Colonic mucosa (tissue), 4 donors: ENCODE data around the gene FUT8. TPM values are rescaled to one million over a fixed set of nuclear protein-coding genes. Genes with fewer than 3 reads are reported as not detected.
"Not testable (repeated sequence)": the region's sequence is repeated elsewhere in the genome, so short reads cannot be mapped to it uniquely, and the experiment has no call there.

ENCODE experiments used
- DNase-seq: peaks from one replicate; pipeline ENCODE4 v3.0.0-alpha.2; 2020
- H3K27ac ChIP-seq: fragments of 200-600 bp; one replicate; pipeline ENCODE4 v1.8.0; 2021
- H3K27me3 ChIP-seq: fragments of 200-600 bp; one replicate; pipeline ENCODE4 v1.8.0; 2021
- H3K36me3 ChIP-seq: fragments of 200-600 bp; one replicate; pipeline ENCODE4 v1.8.0; 2021
- H3K4me1 ChIP-seq: fragments of 200-600 bp; one replicate; pipeline ENCODE4 v1.8.0; 2021; ENCODE audit warnings: mild to moderate bottlenecking
- H3K4me3 ChIP-seq: fragments of 200-600 bp; one replicate; pipeline ENCODE4 v1.8.0; 2021
- H3K9ac ChIP-seq, 2 donors: one replicate each; pipeline ENCODE4 v1.7.0; 2013; ENCODE audit warnings: control low read depth in 2 of 2, low read depth in 2 of 2, low read length in 2 of 2
- H3K9me3 ChIP-seq: fragments of 200-600 bp; one replicate; pipeline ENCODE4 v1.8.0; 2021
- intact Hi-C: fragments of 100-400 bp; cut with DNase I; formaldehyde crosslinking; loops from one replicate; pipeline ENCODE4 v1.14.1; 2022
- total RNA-seq, 2 donors: library from RNA; stranded (reverse); fragmentation: NEBNext Ultra II Directional in 1 of 2; extraction: Animal tissue kit (Norgen Biotek cat#: 25700) in 1 of 2; gene quantifications; one replicate each; pipeline ENCODE4 v1.2.1, GENCODE V29; 2021
- TF ChIP-seq, protein P1 (sequence below): fragments of 200-600 bp; IDR thresholded peaks from one replicate; pipeline ENCODE4 v1.8.0; 2022; ENCODE audit warnings: antibody characterized with exemption, mild to moderate bottlenecking
- donor health status: healthy.
- donor health status: DM: no; HTN: no; CAD: no.
- donor health status: DM: no; HTN: no; CAD: no.

Gene FUT8
- total RNA-seq, 2 donors from 2014 or later: 28.8 to 37.2 TPM

DNA sequence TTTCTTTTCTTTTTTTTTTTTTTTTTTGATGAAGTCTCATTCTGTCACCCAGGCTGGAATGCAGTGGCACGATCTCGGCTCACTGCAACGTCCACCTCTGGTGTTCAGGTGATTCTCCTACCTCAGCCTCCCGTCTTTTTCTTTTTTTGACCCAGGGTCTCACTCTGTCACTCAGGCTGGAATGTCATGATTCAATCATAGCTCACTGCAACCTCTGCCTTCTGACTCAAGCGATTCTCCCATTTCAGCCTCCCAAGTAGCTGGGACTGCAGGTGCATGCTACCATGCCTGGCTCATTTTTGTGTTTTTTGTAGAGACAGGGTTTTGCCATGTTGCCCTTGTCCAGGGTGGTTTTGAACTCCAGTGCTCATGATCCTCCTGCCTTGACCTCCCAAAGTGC is 12.0 kb downstream of the FUT8 start:
- Histone ChIP-seq H3K9me3 (no peaks in the 10 kb centered on the region), H3K4me1 (no peaks in the 10 kb centered on the region), H3K27ac (no peak overlapping the region), H3K36me3 (no peaks in the 10 kb centered on the region), H3K9ac (no peak overlapping the region), H3K27me3 (no peaks in the 10 kb centered on the region), H3K4me3 (no peak overlapping the region)
- intact Hi-C loops: loop anchor here (5.0 kb wide), 1 partner anchor 403 kb away; no protein-coding TSS in a partner anchor
- DNase-seq: no peak
- TF ChIP-seq, protein P1, sequence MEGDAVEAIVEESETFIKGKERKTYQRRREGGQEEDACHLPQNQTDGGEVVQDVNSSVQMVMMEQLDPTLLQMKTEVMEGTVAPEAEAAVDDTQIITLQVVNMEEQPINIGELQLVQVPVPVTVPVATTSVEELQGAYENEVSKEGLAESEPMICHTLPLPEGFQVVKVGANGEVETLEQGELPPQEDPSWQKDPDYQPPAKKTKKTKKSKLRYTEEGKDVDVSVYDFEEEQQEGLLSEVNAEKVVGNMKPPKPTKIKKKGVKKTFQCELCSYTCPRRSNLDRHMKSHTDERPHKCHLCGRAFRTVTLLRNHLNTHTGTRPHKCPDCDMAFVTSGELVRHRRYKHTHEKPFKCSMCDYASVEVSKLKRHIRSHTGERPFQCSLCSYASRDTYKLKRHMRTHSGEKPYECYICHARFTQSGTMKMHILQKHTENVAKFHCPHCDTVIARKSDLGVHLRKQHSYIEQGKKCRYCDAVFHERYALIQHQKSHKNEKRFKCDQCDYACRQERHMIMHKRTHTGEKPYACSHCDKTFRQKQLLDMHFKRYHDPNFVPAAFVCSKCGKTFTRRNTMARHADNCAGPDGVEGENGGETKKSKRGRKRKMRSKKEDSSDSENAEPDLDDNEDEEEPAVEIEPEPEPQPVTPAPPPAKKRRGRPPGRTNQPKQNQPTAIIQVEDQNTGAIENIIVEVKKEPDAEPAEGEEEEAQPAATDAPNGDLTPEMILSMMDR: no peak

DNA sequence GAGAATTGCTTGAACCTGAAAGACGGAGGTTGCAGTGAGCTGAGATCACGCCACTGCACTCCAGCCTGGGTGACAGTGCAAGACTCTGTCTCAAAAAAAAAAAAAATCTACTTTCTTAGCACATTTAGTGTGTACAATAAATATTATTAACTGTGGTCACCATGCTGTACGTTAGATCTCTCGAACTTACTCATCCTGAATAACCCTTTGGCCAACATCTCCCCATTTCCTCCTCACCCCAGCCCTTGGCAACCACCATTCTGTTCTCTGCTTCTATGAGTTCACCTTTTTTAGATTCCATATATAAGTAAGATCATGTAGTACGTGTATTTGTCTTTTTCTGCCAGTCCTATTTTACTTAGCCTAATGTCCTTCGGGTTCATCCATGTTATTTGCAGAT is 13.4 kb downstream of the FUT8 start:
- Histone ChIP-seq H3K4me3 (no peak overlapping the region), H3K27ac (no peak overlapping the region), H3K9me3 (no peaks in the 10 kb centered on the region), H3K36me3 (no peaks in the 10 kb centered on the region), H3K9ac (no peak overlapping the region), H3K27me3 (no peaks in the 10 kb centered on the region), H3K4me1 (no peaks in the 10 kb centered on the region)
- TF ChIP-seq, protein P1: no peak
- intact Hi-C loops: no loop called here
- DNase-seq: no peak

DNA sequence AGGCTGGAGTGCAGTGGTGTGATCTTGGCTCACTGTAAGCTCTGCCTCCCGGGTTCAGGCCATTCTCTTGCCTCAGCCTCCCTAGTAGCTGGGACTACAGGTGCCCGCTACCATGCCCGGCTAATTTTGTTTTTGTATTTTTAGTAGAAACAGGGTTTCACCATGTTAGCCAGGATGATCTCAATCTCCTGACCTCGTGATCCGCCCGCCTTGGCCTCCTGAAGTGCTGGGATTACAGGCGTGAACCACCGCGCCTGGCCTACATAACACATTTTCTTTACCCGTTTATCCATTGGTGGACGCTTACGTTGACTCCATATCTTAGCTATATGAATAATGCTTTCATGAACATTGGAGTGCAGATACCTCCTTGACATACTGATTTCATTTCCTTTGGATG is 14.4 kb downstream of the FUT8 start:
- DNase-seq, H3K27ac ChIP-seq, H3K4me3 ChIP-seq, H3K9ac ChIP-seq, H3K36me3 ChIP-seq, H3K27me3 ChIP-seq, H3K9me3 ChIP-seq, intact Hi-C loops, H3K4me1 ChIP-seq: not testable (repeated sequence)

DNA sequence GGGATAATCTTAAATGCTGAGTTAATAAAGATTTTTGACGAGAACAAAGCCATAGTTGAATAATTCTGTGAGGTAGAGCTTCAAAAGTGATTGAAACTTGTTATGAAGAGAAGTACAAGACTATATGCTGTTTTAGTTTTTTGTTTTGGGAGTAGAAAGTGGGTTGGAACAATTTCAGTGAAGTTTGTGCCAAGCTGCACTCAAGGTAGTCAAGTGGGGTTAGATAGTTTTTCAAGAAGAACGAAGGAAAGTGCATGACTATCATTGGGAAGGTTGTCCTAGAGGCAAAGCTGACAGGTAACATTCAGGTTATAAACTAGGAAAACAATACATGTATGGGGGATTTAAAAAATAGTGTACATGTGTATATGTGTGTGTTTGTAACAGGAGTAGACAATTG is 16.2 kb downstream of the FUT8 start:
- Histone ChIP-seq H3K4me1 (no peaks in the 10 kb centered on the region), H3K9me3 (no peaks in the 10 kb centered on the region), H3K27me3 (no peaks in the 10 kb centered on the region), H3K27ac (no peak overlapping the region), H3K4me3 (no peak overlapping the region), H3K36me3 (no peaks in the 10 kb centered on the region), H3K9ac (no peak overlapping the region)
- DNase-seq: no peak
- TF ChIP-seq, protein P1: no peak
- intact Hi-C loops: no loop called here

DNA sequence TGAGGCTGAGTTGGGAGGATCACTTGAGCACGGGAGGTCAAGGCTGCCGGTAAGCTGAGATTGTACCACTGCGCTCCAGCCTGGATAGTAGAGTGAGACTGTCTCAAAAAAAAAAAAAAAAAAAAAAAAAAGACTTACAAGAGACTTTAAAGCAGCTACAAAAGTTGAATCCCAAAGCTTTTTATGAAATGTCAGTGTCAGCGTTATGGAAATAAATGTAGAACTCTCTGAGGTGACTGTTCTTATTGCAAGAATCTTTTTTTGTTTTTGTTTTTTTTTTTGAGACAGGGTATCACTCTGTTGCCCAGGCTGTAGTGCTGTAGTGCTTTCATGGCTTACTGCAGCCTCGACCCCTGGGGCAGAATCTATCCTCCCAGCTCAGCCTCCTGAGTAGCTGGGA is 17.2 kb downstream of the FUT8 start:
- Histone ChIP-seq H3K4me1 (no peaks in the 10 kb centered on the region), H3K4me3 (no peak overlapping the region), H3K9me3 (no peaks in the 10 kb centered on the region), H3K36me3 (no peaks in the 10 kb centered on the region), H3K27me3 (no peaks in the 10 kb centered on the region), H3K27ac (no peak overlapping the region), H3K9ac (no peak overlapping the region)
- intact Hi-C loops: no loop called here
- DNase-seq: no peak
- TF ChIP-seq, protein P1: no peak

DNA sequence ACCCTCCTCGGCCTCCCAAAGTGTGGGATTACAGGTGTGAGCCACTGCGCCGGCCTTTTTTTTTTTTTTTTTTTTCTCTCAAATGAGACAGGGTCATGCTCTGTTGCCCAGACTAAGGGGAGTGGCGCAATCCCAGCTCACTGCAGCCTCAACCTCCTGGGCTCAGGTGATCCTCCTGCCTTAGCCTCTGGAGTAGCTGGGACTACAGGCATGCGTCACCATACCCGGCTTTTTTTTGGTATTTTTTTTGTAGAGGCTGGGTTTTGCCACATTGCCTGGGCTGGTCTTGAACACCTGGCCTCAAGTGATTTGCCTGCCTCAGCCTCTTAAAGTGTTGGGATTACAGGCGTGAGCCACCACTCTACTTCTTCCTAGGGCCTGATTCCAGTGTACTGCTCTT is 18.7 kb downstream of the FUT8 start:
- H3K9ac ChIP-seq: no peak overlapping the region
- H3K9me3 ChIP-seq: no peaks in the 10 kb centered on the region
- intact Hi-C loops: no loop called here
- H3K27ac ChIP-seq: no peak overlapping the region
- H3K27me3 ChIP-seq: no peaks in the 10 kb centered on the region
- no peaks in the 10 kb centered on the region for H3K36me3 ChIP-seq
- no peak for DNase-seq
- TF ChIP-seq, protein P1: no peak
- H3K4me3 ChIP-seq: no peak overlapping the region
- no peaks in the 10 kb centered on the region for H3K4me1 ChIP-seq
